Lower lobe of right lung (tissue), 2 donors: ENCODE data around the gene WDCP. TPM values are rescaled to one million over a fixed set of nuclear protein-coding genes. Genes with fewer than 3 reads are reported as not detected.

ENCODE experiments used
- ATAC-seq, 2 donors: fragments of 200-7000 bp; cut with Tn5 transposase; one replicate each; pipeline ENCODE4 v1.9.1; 2020 to 2022; ENCODE audit warnings: mild to moderate bottlenecking in 2 of 2, moderate library complexity in 2 of 2
- DNase-seq: peaks from one replicate; pipeline ENCODE4 v3.0.0-alpha.2; 2020
- H3K27ac ChIP-seq: fragments of 200-600 bp; one replicate; pipeline ENCODE4 v1.8.0; 2022
- H3K27me3 ChIP-seq: fragments of 200-600 bp; one replicate; pipeline ENCODE4 v1.8.0; 2022; ENCODE audit warnings: low read depth
- H3K36me3 ChIP-seq: fragments of 200-600 bp; one replicate; pipeline ENCODE4 v1.8.0; 2022; ENCODE audit warnings: mild to moderate bottlenecking
- H3K4me1 ChIP-seq: fragments of 200-600 bp; one replicate; pipeline ENCODE4 v1.8.0; 2022
- H3K4me3 ChIP-seq: fragments of 200-600 bp; one replicate; pipeline ENCODE4 v1.8.0; 2022; ENCODE audit warnings: mild to moderate bottlenecking
- H3K9me3 ChIP-seq: fragments of 200-600 bp; one replicate; pipeline ENCODE4 v1.8.0; 2022
- intact Hi-C: fragments of 100-400 bp; cut with DNase I; formaldehyde crosslinking; loops from one replicate; pipeline ENCODE4 v1.11.0; 2022
- total RNA-seq: library from RNA; stranded (reverse); fragmentation: NEBNext Ultra II Directional; extraction: Animal tissue kit (Norgen Biotek cat#: 25700); gene quantifications from one replicate; pipeline ENCODE4 v1.2.1, GENCODE V29; 2021
- TF ChIP-seq, protein P1 (sequence below): fragments of 200-600 bp; IDR thresholded peaks from one replicate; pipeline ENCODE4 v1.8.0; 2022; ENCODE audit warnings: antibody characterized with exemption, mild to moderate bottlenecking
- donor health status: DM: no; HTN: yes; CAD: no; lungs with severe emphysema.

Gene WDCP
- total RNA-seq, 1 donor from 2014 or later = 10.5 TPM

GRCh38 chr2:24012521-24013188, 34.5 kb downstream of the WDCP start:
- intact Hi-C loops = no loop called here
- peaks cover 31% of the 10 kb centered on the region for H3K27me3 ChIP-seq
- no peaks in the 10 kb centered on the region for H3K9me3 ChIP-seq
- ATAC-seq (no peak), DNase-seq (no peak)
- peaks cover 14% of the 10 kb centered on the region for H3K4me1 ChIP-seq
- H3K4me3 ChIP-seq = no peak overlapping the region
- TF ChIP-seq, protein P1, sequence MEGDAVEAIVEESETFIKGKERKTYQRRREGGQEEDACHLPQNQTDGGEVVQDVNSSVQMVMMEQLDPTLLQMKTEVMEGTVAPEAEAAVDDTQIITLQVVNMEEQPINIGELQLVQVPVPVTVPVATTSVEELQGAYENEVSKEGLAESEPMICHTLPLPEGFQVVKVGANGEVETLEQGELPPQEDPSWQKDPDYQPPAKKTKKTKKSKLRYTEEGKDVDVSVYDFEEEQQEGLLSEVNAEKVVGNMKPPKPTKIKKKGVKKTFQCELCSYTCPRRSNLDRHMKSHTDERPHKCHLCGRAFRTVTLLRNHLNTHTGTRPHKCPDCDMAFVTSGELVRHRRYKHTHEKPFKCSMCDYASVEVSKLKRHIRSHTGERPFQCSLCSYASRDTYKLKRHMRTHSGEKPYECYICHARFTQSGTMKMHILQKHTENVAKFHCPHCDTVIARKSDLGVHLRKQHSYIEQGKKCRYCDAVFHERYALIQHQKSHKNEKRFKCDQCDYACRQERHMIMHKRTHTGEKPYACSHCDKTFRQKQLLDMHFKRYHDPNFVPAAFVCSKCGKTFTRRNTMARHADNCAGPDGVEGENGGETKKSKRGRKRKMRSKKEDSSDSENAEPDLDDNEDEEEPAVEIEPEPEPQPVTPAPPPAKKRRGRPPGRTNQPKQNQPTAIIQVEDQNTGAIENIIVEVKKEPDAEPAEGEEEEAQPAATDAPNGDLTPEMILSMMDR = no peak
- H3K36me3 ChIP-seq = no peaks in the 10 kb centered on the region
- H3K27ac ChIP-seq = no peak overlapping the region

- Histone ChIP-seq H3K4me1 (peaks cover 14% of the 10 kb centered on the region), H3K4me3 (no peak overlapping the region), H3K27ac (no peak overlapping the region), H3K36me3 (no peaks in the 10 kb centered on the region), H3K27me3 (peaks cover 31% of the 10 kb centered on the region), H3K9me3 (no peaks in the 10 kb centered on the region)
- TF ChIP-seq, protein P1 = no peak
- ATAC-seq = no peak
- no peak for DNase-seq
- intact Hi-C loops = no loop called here
Measured at GRCh38 chr2:24011250-24012104, 35.7 kb downstream of the WDCP start.

GRCh38 chr2:24010477-24011249, 36.5 kb downstream of the WDCP start:
- no peak overlapping the region for H3K27ac ChIP-seq
- no peaks in the 10 kb centered on the region for H3K9me3 ChIP-seq
- DNase-seq (no peak), ATAC-seq (peak; percentile 44 to 50)
- peaks cover 31% of the 10 kb centered on the region for H3K27me3 ChIP-seq
- intact Hi-C loops = no loop called here
- TF ChIP-seq, protein P1 = no peak
- H3K36me3 ChIP-seq = no peaks in the 10 kb centered on the region
- H3K4me1 ChIP-seq = peaks cover 14% of the 10 kb centered on the region
- peak overlapping the region; percentile 44 for H3K4me3 ChIP-seq

GRCh38 chr2:24009680-24010476, 37.3 kb downstream of the WDCP start, which contains the start of gene MFSD2B:
Gene MFSD2B, plus strand, starts transcription at chr2:24010085. Its CDS starts 12 bp downstream, at chr2:24010097.
- Histone ChIP-seq H3K36me3 (no peaks in the 10 kb centered on the region), H3K4me3 (peak within 1 kb of the TSS; percentile 44), H3K27ac (no peak within 1 kb of the TSS), H3K9me3 (no peaks in the 10 kb centered on the region), H3K27me3 (peaks cover 31% of the 10 kb centered on the region), H3K4me1 (peaks cover 14% of the 10 kb centered on the region)
- TF ChIP-seq, protein P1 = no peak
- intact Hi-C loops = no loop called here
- no peak for DNase-seq
- ATAC-seq = peak; percentile 47 to 55

DNA sequence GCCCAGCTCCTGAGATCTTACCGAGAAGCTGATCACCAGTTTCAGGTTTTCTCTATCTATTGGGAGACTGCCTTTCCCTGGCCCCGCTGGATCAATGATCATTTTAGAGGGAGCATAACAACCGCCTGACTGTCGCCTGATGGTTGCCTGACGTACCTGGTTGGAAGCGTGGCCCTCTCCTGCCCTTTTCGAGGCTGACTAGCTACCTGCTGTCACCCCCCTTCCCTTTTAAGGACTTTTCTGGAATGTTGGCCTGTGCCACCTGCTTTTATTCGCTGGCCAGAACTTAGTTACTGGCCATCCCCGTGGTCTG, 37.9 kb downstream of the WDCP start:
- Histone ChIP-seq H3K9me3 (no peaks in the 10 kb centered on the region), H3K4me1 (peaks cover 14% of the 10 kb centered on the region), H3K27ac (no peak overlapping the region), H3K27me3 (peaks cover 31% of the 10 kb centered on the region), H3K4me3 (no peak overlapping the region), H3K36me3 (no peaks in the 10 kb centered on the region)
- intact Hi-C loops = no loop called here
- ATAC-seq = no peak
- no peak for DNase-seq
- TF ChIP-seq, protein P1 = no peak
